ENCODE measurements around the gene CDC6.

DNA sequence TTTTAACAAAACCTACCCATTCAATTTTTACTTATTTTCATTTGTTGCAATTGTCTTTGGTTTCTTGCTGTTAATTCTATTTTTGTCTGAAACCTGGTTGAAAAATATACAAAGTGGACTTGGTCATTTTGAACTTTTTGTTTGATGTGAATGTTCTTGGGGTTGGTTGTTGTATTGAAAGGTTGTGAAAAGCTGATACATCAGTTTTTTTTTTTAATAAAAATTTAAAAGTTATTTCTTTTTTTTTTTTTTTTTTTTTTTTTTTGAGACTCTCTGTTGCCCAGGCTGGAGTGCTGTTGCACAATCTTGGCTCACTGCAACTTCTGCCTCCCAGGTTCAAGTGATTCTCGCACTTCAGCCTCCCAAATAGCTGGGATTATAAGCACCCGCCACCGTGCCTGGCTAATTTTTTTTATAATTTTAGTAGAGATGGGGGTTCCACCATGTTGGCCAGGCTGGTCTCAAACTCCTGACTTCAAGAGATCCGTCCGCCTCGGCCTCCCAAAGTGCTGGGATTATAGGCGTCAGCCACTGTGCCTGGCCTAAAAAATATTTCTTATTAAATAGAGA is 39.7 kb upstream of the CDC6 start:
- TF ChIP-seq MYC (IDR thresholded peaks at IDR 0.05; ENCODE audit: low read depth, low read length) (no peak), CTCF (IDR thresholded peaks at IDR 0.05; ENCODE audit: extremely low read depth in 1 of 2, insufficient read depth in 1 of 2, low read depth in 1 of 2, low read length in 2 of 2) (no peak), FOS (IDR thresholded peaks at IDR 0.05; ENCODE audit: borderline replicate concordance, insufficient read depth, low read length) (no peak), POLR2AphosphoS5 (IDR thresholded peaks at IDR 0.05; ENCODE audit: insufficient read depth, low read depth, low read length) (no peak)

Data from endothelial cell of umbilical vein (primary cell).